HG02938 (cell line): ENCODE data around the gene INIP.

Experiments
- ATAC-seq: cut with Tn5 transposase; IDR thresholded peaks from one replicate; pipeline ENCODE4 v1.9.1; 2021; ENCODE audit warnings: mild to moderate bottlenecking, moderate library complexity; ENCODE audit not compliant: unreplicated experiment

The INIP gene

GRCh38 chr9:112717661-112718331 lies at the start of gene INIP:
INIP (minus strand) TSS chr9:112718117; CDS start chr9:112716485, 1,632 bp downstream.
- peak; percentile 84 for ATAC-seq

- ATAC-seq: no peak
Observed at GRCh38 chr9:112765281-112765680, 47.4 kb upstream of the INIP start.

- no peak for ATAC-seq
Observed at GRCh38 chr9:112764837-112765236, 46.9 kb upstream of the INIP start.

- no peak for ATAC-seq
Observed at GRCh38 chr9:112764344-112764743, 46.4 kb upstream of the INIP start.

GRCh38 chr9:112762726-112763518 lies 45.0 kb upstream of the INIP start:
- no peak for ATAC-seq

GRCh38 chr9:112761912-112762655 lies 44.2 kb upstream of the INIP start:
- ATAC-seq: no peak

GRCh38 chr9:112760821-112761220 lies 42.9 kb upstream of the INIP start:
- no peak for ATAC-seq

GRCh38 chr9:112757940-112758339 lies 40.0 kb upstream of the INIP start:
- ATAC-seq: no peak

- no peak for ATAC-seq
Observed at GRCh38 chr9:112757282-112757883, 39.5 kb upstream of the INIP start.

- no peak for ATAC-seq
Observed at GRCh38 chr9:112755675-112756074, 37.8 kb upstream of the INIP start.

GRCh38 chr9:112755016-112755427 lies 37.1 kb upstream of the INIP start:
- no peak for ATAC-seq

GRCh38 chr9:112754578-112754977 lies 36.7 kb upstream of the INIP start:
- no peak for ATAC-seq

GRCh38 chr9:112753725-112754124 lies 35.8 kb upstream of the INIP start:
- no peak for ATAC-seq

- ATAC-seq: no peak
Observed at GRCh38 chr9:112752334-112753125, 34.6 kb upstream of the INIP start.

- ATAC-seq: peak; percentile 35
Observed at GRCh38 chr9:112751056-112751795, 33.3 kb upstream of the INIP start.

GRCh38 chr9:112750764-112751055 lies 32.8 kb upstream of the INIP start:
- peak; percentile 35 for ATAC-seq

GRCh38 chr9:112750016-112750763 lies 32.3 kb upstream of the INIP start, which contains the start of gene SNX30:
SNX30 (plus strand) TSS chr9:112750760; CDS start chr9:112751002, 242 bp downstream.
- peak; percentile 60 for ATAC-seq

GRCh38 chr9:112747094-112747493 lies 29.2 kb upstream of the INIP start:
- ATAC-seq: no peak

- no peak for ATAC-seq
Observed at GRCh38 chr9:112744177-112744576, 26.3 kb upstream of the INIP start.
